MM.1S (cell line): ENCODE data around the gene MLC1.

ENCODE experiments used
- CTCF ChIP-seq: fragments of 300-600 bp; sonication (generic); IDR thresholded peaks from 2 replicates; pipeline ENCODE4 v1.5.1; 2016; ENCODE audit warnings: antibody characterized with exemption, low read length, mixed read lengths
- EZH2 ChIP-seq: fragments of 300-600 bp; sonication (generic); optimal IDR thresholded peaks from 2 replicates; pipeline ENCODE3; 2017; ENCODE audit warnings: low read depth, mild to moderate bottlenecking, antibody characterized with exemption, low read length, mixed read lengths

- TF ChIP-seq CTCF (no peak), EZH2 (no peak)
These were observed 52.9 kb downstream of the MLC1 start for GRCh38 chr22:50032109-50032871.
